ENCODE results near the gene FUCA2.
"Not testable (repeated sequence)": the region's sequence is repeated elsewhere in the genome, so short reads cannot be mapped to it uniquely, and the experiment has no call there.

Gene FUCA2

GRCh38 chr6:143536866-143537691 is 25.6 kb upstream of the FUCA2 start:
- H3K27ac ChIP-seq: peak overlapping the region; percentile 40
- no peak for DNase-seq (ENCODE audit: low read depth, low spot score)

GRCh38 chr6:143536461-143536865 is 24.9 kb upstream of the FUCA2 start:
- H3K27ac ChIP-seq: peak overlapping the region; percentile 40

DNA sequence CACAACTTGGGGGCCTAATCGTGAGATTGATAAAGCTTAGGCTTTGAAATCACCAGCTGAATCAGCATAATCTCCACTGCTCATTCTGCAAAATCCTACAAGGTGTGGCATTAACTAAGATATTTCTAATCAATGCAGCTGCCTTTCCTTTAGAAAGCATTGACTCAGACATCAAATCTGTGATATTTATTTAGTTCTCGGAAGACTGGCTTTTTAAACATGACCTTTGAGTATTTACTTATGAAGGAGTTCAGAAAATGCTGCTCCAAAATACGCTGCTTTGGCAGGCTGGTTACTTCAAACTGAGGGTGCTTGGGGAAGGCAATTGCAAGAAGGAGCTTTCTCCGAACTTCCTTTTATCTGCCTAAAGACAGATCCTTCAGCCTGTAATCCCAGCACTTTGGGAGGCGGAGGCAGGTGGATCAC is 23.7 kb upstream of the FUCA2 start:
- H3K27ac ChIP-seq: no peak overlapping the region
- no peak for DNase-seq (ENCODE audit: low read depth, low spot score)

More at GRCh38 chr6:143536461-143536865, 24.9 kb upstream of the FUCA2 start:
- no peak for DNase-seq (ENCODE audit: low read depth, low spot score)

- no peak for DNase-seq (ENCODE audit: low read depth, low spot score)
Measured at GRCh38 chr6:143531720-143532499, 20.4 kb upstream of the FUCA2 start.

DNA sequence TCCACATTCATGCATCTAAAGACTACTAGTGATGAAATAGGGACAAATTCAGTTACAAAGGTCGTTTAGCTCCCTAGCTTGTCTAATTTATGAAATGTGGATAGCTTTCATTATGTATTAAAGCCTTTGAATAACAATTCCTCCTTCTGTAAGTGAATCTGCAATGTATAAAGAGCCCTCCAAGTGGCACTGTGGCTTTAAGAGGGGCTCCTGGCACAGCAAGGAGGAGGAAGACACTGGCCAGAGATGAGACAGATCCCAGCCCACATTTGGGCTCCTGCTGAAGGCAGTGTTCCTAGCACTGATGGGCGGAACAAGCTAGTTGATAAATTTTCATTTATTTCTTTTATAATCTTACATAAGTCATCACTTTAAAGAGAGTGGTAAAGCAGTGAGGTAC is 17.6 kb upstream of the FUCA2 start:
- DNase-seq (ENCODE audit: low read depth, low spot score): no peak
- H3K27ac ChIP-seq: no peak overlapping the region

More at GRCh38 chr6:143531720-143532499, 20.4 kb upstream of the FUCA2 start:
- H3K27ac ChIP-seq: no peak overlapping the region

GRCh38 chr6:143528164-143528811 is 16.8 kb upstream of the FUCA2 start:
- no peak for DNase-seq (ENCODE audit: low read depth, low spot score)
- H3K27ac ChIP-seq: no peak overlapping the region

DNA sequence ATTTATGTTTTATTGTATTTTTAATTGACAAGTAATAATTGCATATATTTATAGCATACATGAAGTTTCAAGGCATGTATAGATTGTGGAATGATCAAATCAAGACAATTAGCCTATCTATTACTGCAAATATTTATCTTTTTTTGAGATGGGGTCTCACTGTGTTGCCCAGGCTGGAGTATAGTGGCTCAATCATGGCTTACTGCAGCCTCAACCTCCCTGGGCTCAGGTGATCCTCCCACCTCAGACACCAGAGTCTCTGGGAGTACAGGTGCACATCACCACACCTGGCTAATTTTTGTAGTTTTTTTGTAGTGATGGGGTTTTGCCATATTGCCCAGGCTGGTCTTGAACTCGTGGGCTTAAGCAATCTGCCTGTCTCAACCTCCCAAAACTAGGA is 16.2 kb upstream of the FUCA2 start:
- no peak overlapping the region for H3K27ac ChIP-seq
- no peak for DNase-seq (ENCODE audit: low read depth, low spot score)

DNA sequence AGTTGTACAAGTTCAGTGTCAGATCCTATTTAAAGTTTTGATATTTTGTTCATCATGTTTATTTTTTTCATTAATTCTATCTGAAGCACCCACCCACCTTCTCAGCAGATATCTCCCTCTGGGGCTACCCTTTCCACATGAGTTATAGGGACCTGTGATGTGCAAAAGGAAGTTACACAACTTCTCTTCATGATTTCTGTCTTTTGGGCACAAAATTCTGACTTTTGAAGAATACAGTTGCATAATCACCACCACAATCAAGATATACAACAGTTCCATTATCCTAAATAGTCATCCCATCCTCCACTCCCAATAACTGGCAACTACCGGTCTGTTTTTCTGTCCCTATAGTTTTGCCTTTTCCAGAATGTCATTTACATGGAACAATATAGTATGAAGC is 13.8 kb upstream of the FUCA2 start:
- no peak overlapping the region for H3K27ac ChIP-seq
- DNase-seq (ENCODE audit: low read depth, low spot score): no peak

DNA sequence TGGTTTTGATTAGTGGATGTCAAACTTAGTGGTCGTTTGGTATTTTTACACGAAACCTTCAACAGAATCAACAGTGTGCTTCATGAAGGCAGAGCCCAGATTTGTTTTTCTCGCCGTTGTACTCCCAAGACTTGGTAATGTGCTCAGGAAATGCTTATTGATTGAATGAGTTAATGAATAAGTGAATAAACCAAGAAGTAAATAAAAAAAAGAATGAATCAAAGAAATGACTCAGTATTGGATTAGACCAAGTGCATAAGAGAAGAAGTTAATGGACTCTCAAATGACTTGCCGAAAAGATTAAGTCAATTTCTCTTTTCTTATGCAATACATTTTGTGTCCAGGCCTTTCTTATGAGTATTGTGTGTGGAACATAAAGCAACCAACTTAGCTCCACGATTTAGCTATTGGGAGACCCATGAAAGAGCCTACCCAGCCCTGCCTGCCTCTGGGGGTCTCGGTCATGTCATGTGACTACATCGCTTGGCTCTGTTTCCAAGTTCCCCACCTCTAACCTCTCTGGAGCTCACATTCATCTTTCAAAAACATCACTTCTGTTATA is 10.6 kb upstream of the FUCA2 start:
- DNase-seq (ENCODE audit: low read depth, low spot score): no peak
- no peak overlapping the region for H3K27ac ChIP-seq

DNA sequence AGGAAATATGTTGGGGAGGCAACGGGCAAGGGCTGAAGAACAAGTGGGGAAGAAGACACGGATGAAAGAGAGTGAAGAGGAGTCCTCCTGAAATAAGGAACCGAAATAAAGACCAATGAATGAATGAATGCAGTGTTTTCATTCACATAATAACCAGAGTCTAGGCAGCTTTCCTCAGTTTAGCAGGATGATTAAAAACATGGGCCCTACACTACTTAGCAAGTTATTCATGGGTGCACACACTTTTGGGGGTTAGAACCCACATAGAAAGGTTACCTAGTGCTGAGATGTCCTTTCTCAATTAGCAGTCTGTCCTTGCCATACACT is 5.9 kb upstream of the FUCA2 start:
- no peak for DNase-seq (ENCODE audit: low read depth, low spot score)
- H3K27ac ChIP-seq: no peak overlapping the region

DNA sequence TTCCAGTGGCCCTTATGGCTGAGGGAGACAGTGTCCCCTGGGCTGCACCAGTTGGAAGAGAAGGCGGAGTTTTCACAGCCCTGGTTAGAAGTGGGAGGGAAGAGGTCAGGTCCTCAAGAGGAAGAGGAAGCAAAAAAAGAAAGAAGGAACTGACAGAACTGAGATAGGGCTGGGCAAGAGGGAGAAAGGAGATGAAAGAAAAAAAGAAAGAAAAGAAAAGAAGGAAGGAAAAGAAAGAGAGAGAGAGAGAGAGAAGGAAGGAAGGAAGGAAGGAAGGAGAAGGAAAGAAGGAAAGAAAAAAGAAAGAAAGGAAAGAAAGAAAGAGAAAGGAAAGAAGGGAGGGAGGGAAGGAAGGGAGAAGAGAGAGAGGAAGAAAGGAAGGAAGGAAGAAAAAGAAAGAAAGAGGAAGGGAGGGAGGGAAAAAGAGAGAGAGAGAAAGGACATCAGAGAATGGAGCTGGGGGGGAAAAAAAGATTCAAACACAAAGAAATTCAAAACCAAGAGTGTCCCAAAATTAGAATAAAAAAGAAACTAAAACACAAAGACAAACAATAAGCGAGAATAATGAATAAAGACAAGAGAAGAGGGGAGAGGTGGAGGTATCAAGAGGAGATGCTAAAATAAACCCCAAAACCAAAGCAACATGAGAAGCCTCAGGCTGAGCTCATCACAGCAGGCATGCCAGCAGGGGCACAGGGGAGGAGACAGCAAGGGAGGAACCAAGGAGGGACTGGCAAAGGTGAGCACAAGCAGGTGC is 5.3 kb upstream of the FUCA2 start:
- DNase-seq (ENCODE audit: low read depth, low spot score): no peak
- H3K27ac ChIP-seq: no peak overlapping the region

GRCh38 chr6:143515766-143516355 is 4.3 kb upstream of the FUCA2 start:
- no peak overlapping the region for H3K27ac ChIP-seq
- DNase-seq (ENCODE audit: low read depth, low spot score): no peak

- no peak for DNase-seq (ENCODE audit: low read depth, low spot score)
- H3K27ac ChIP-seq: no peak overlapping the region
Measured at GRCh38 chr6:143515061-143515760, 3.7 kb upstream of the FUCA2 start.

- DNase-seq (ENCODE audit: low read depth, low spot score): no peak
- no peak overlapping the region for H3K27ac ChIP-seq
Measured at GRCh38 chr6:143513410-143513809, 1.9 kb upstream of the FUCA2 start.

DNA sequence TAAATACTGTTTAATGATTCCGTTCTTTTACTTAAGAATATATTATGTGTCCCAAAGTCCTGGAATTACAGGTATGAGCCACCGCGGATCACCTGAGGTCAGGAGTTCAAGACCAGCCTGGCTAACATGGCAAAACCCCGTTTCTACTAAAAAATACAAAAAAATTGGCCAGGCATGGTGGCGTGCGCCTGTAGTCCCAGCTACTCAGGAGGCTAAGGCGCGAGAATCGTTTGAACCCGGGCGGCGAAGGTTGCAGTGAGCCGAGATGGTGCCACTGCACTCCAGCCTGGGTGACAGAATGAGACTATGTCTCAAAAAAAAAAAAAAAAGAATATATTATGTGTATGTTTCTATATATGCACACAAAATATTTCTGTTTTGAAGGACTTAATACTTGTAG is 1.2 kb downstream of the FUCA2 start:
- not testable (repeated sequence) for H3K27ac ChIP-seq; DNase-seq (ENCODE audit: low read depth, low spot score)

GRCh38 chr6:143507358-143508145 is 4.0 kb downstream of the FUCA2 start:
- DNase-seq (ENCODE audit: low read depth, low spot score): no peak
- H3K27ac ChIP-seq: no peak overlapping the region

- no peak overlapping the region for H3K27ac ChIP-seq
- no peak for DNase-seq (ENCODE audit: low read depth, low spot score)
Measured at GRCh38 chr6:143506620-143507019, 4.9 kb downstream of the FUCA2 start.

DNA sequence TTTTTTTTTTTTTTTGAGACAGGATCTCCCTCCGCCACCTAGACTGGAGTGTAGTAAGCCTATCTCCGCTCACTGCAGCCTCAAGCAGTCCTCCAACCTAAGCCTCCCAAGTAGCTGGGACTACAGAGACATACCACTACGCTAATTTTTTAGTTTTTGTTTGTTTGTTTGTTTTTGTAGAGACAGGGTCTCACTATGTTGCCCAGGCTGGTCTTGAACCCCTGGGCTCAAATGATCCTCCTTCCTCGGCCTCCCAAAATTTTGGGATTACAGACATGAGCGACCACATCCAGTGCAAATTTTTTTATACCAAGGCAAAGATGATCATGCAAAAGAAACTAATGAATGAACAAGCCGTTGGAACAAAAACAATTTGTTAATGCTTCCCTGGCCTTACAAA is 5.3 kb downstream of the FUCA2 start:
- no peak for DNase-seq (ENCODE audit: low read depth, low spot score)
- no peak overlapping the region for H3K27ac ChIP-seq
